Mucosa of descending colon (tissue), 3 donors: Measurements from ENCODE around the gene CCDC39. TPM values are rescaled to one million over a fixed set of nuclear protein-coding genes. Genes with fewer than 3 reads are reported as not detected.

Source experiments
- ATAC-seq: fragments of 200-7000 bp; cut with Tn5 transposase; one replicate; pipeline ENCODE4 v1.9.1; 2020; ENCODE audit warnings: mild to moderate bottlenecking, moderate library complexity
- DNase-seq, 3 donors: peaks; one replicate each; pipeline ENCODE4 v3.0.0-alpha.2; 2020
- H3K36me3 ChIP-seq: fragments of 200-600 bp; one replicate; pipeline ENCODE4 v1.8.0; 2021; ENCODE audit warnings: low read depth, mild to moderate bottlenecking
- H3K4me1 ChIP-seq: fragments of 200-600 bp; one replicate; pipeline ENCODE4 v1.8.0; 2021; ENCODE audit warnings: low read depth, mild to moderate bottlenecking
- H3K4me3 ChIP-seq: fragments of 200-600 bp; one replicate; pipeline ENCODE4 v1.8.0; 2021; ENCODE audit warnings: mild to moderate bottlenecking
- H3K9me3 ChIP-seq: fragments of 200-600 bp; one replicate; pipeline ENCODE4 v1.8.0; 2021; ENCODE audit warnings: mild to moderate bottlenecking
- intact Hi-C, 2 donors: fragments of 100-400 bp; cut with DNase I in 1 of 2; cut with micrococcal nuclease in 1 of 2; formaldehyde crosslinking; loops; one replicate each; pipeline versions ENCODE4 v1.11.0 to v1.11.1; 2022; cut with DNase I, micrococcal nuclease
- total RNA-seq, 3 donors: library from RNA; stranded (reverse); fragmentation: NEBNext Ultra II Directional in 2 of 3; extraction: Animal tissue kit (Norgen Biotek cat#: 25700) in 2 of 3; gene quantifications; one replicate each; pipeline versions ENCODE4 v1.2.1 to v1.2.4, GENCODE V29; 2021 to 2023
- TF ChIP-seq, protein P1 (sequence below): fragments of 200-600 bp; IDR thresholded peaks from one replicate; pipeline ENCODE4 v1.8.0; 2022; ENCODE audit warnings: antibody characterized with exemption, mild to moderate bottlenecking
- donor health status: DM: no; HTN: no; CAD: no; lungs with moderate emphysema.
- donor health status: DM: no; HTN: no; CAD: no.
- donor health status: DM: no; HTN: yes; CAD: no.

CCDC39 gene
- total RNA-seq, 3 donors from 2014 or later, result 0.09 to 0.10 TPM; not detected in 1

DNA sequence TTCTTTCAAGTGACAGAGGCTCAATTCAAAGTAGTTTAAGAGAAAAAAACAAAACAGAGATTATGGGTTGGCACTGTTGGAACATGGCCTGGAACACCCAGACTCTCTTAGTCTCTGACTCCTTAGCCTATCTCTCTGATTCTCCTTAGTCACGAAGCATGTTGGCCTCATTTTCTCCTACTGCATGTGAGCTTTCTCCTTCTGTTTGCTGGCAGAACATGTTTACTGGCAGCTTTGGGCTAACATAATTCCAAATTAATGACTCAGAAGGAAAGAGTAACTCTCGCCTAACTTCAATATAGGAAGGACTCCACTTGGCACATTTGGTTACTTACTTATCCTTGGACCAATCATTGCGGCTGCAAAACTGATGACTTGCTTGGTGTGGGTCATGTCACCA is 21.7 kb upstream of the CCDC39 start:
- DNase-seq (no peak), ATAC-seq (no peak)
- Histone ChIP-seq H3K9me3 (no peaks in the 10 kb centered on the region), H3K4me1 (no peaks in the 10 kb centered on the region), H3K36me3 (no peaks in the 10 kb centered on the region), H3K4me3 (no peak overlapping the region)
- intact Hi-C loops, result no loop called here
- TF ChIP-seq, protein P1, sequence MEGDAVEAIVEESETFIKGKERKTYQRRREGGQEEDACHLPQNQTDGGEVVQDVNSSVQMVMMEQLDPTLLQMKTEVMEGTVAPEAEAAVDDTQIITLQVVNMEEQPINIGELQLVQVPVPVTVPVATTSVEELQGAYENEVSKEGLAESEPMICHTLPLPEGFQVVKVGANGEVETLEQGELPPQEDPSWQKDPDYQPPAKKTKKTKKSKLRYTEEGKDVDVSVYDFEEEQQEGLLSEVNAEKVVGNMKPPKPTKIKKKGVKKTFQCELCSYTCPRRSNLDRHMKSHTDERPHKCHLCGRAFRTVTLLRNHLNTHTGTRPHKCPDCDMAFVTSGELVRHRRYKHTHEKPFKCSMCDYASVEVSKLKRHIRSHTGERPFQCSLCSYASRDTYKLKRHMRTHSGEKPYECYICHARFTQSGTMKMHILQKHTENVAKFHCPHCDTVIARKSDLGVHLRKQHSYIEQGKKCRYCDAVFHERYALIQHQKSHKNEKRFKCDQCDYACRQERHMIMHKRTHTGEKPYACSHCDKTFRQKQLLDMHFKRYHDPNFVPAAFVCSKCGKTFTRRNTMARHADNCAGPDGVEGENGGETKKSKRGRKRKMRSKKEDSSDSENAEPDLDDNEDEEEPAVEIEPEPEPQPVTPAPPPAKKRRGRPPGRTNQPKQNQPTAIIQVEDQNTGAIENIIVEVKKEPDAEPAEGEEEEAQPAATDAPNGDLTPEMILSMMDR, result no peak

GRCh38 chr3:180698760-180699270 is 19.5 kb upstream of the CCDC39 start:
- no peaks in the 10 kb centered on the region for H3K36me3 ChIP-seq
- H3K9me3 ChIP-seq, result no peaks in the 10 kb centered on the region
- no peak for ATAC-seq
- H3K4me3 ChIP-seq, result no peak overlapping the region
- TF ChIP-seq, protein P1, result no peak
- H3K4me1 ChIP-seq, result no peaks in the 10 kb centered on the region
- DNase-seq, result no peak
- intact Hi-C loops, result no loop called here

DNA sequence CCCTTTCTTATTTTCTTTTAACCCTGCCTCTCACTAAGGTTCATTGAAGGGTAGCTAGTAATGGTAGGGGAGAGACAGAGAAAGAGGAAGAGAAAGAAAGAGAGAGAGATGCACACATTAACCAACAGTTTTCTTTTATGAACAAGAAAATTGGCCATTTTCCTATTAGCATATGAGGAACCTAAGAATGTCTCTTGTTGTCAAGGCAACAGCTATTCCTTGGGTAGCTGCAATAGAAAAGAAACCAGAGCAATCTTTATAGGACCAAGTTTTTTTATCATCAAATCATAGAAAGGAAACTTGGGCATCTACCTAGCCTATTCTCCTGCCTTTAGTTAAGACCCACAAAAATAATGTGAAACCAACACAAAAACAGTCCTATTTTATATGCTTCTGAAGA is 15.0 kb upstream of the CCDC39 start:
- H3K4me1 ChIP-seq, result no peaks in the 10 kb centered on the region
- no peak for DNase-seq
- no peak for ATAC-seq
- no peaks in the 10 kb centered on the region for H3K36me3 ChIP-seq
- intact Hi-C loops, result no loop called here
- no peaks in the 10 kb centered on the region for H3K9me3 ChIP-seq
- TF ChIP-seq, protein P1, result no peak
- no peak overlapping the region for H3K4me3 ChIP-seq

- DNase-seq, result no peak
- Histone ChIP-seq H3K9me3 (no peaks in the 10 kb centered on the region), H3K36me3 (no peaks in the 10 kb centered on the region), H3K4me1 (no peaks in the 10 kb centered on the region), H3K4me3 (no peak overlapping the region)
- TF ChIP-seq, protein P1, result no peak
- ATAC-seq, result no peak
- intact Hi-C loops, result no loop called here
These were observed 14.4 kb upstream of the CCDC39 start for GRCh38 chr3:180693656-180694055.

DNA sequence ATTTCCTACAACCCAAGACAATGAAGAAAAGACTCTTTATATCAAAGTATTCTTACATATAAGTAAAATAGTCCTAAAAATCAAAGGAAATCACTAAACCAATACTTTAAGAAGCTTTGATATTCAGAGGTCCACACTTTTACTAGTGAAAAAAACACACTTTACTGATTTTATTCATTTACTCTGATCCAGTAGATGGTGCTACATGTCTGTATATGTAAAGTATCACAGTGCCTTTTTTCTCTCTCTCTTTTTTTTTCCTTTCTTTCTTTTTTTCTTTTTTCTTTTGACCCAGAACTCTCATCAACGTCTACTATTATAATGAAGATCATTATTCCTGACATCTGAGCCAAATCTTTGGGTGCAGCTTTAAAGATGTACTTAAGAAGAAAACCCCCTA is 10.8 kb upstream of the CCDC39 start:
- DNase-seq (no peak), ATAC-seq (no peak)
- TF ChIP-seq, protein P1, result no peak
- H3K9me3 ChIP-seq, result no peaks in the 10 kb centered on the region
- H3K4me3 ChIP-seq, result no peak overlapping the region
- intact Hi-C loops, result no loop called here
- H3K36me3 ChIP-seq, result no peaks in the 10 kb centered on the region
- H3K4me1 ChIP-seq, result no peaks in the 10 kb centered on the region

DNA sequence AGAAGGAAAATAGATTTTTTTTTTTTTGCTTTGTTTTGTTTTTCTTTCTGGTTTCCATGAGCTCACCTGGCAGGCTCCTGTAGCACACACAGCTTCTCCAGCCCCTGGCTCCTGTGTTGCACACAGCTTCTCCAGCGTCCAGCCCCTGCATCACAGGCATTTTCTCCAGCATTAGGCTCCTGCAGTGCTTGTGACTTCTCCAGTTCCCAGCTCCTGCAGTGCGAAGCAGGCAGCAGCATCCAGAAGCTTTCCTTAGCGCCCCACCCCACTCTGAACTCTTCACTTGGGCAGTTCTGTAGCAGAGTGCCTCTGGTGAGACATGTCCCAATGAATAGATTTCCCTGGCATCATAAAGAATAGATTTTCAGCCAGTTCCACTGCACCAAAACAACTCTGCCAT is 5.5 kb upstream of the CCDC39 start:
- no peaks in the 10 kb centered on the region for H3K9me3 ChIP-seq
- TF ChIP-seq, protein P1, result no peak
- intact Hi-C loops, result no loop called here
- no peaks in the 10 kb centered on the region for H3K36me3 ChIP-seq
- H3K4me3 ChIP-seq, result no peak overlapping the region
- no peak for ATAC-seq
- DNase-seq, result no peak
- H3K4me1 ChIP-seq, result peaks cover 4% of the 10 kb centered on the region
